GM21786 (cell line): Measurements from ENCODE around the gene SLAMF8.

Experiments
- ATAC-seq: cut with Tn5 transposase; IDR thresholded peaks from one replicate; pipeline ENCODE4 v1.9.1; 2021; ENCODE audit not compliant: unreplicated experiment

SLAMF8 gene

DNA sequence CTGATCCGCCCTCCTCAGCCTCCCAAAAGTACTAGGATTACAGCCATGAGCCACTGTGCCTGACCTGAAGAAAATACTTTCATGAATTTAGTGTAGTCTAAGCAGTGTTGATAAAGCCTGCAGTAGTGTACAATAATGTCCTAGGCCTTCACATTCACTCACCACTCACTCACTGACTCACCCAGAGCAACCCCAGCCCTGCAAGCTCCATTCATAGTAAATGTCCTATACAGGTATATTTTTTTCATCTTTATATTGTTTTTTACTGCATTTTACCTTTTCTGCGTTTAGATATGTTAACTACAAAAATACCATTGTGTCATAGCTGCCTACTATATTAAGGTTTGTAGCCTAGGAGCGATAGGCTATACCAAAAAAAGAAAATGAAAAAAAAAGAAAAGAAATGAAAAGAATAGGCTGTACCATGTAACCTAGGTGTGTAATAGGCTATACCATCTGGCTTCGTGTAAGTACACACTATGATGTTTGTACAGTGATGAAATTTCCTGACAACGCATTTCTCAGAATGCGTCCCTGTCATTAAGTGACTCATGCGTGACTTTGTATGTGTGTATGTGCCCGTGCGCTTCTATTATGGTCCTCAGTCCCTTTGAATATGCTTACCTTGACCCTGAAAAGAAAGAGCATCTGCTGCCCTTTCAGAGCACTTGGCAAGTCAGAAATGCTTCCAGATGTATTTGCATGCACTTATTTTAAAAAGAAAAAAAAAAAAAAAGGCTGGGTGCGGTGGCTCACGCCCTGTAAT is 9.2 kb upstream of the SLAMF8 start:
- ATAC-seq, result no peak

DNA sequence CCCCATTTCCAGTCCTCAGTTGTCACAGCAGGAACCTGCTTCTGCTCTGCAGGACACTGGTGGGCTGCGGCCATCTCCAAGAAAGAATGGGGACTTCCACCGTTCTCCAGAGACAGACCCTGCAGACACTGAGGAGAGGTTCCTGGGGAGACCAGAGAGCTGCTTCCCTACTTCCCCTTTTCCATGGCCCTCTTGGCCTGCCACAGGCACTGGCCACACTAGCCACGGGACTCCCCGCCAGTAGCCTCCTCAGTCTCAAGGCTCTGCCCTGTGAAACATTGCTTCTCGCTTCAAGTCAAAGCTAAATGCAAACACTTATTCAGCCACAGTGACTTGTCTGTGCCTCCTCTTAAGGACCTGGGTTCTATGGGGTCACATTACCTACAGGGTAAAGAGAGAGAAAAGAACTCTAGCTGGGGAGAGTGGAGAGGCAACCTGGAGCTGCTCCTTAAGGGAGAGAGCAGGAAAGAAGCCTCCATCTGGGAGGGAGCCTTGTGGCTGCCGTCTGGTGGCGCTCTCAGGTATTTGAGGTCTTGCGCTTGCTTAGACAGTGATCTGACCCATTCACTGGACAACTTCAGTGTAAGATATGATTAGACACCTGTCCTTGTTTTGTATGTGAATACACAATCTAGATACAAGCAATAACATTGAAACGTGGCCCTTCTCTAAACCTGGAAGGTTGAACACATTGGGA is 5.4 kb upstream of the SLAMF8 start:
- ATAC-seq, result peak; percentile 75

DNA sequence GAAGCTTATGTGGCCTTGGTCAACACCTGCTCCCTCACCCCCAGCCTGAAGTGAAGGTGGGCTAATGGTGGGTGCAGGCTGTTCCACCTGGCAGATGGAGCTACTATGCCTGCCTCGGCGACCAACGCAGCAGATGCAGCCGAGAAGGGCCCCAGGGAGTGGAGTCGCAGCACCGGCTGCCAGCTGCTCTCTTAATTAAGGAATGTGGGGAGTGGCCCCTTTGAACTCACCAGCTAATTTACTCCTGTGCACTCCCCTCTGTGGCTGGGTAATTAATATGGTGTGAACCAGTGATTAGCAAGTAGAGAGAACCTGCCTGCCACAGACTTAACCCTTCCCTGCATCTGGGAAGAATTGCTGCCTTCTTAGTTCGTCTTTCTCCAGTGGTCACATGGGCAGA is 3.3 kb upstream of the SLAMF8 start:
- ATAC-seq, result no peak

DNA sequence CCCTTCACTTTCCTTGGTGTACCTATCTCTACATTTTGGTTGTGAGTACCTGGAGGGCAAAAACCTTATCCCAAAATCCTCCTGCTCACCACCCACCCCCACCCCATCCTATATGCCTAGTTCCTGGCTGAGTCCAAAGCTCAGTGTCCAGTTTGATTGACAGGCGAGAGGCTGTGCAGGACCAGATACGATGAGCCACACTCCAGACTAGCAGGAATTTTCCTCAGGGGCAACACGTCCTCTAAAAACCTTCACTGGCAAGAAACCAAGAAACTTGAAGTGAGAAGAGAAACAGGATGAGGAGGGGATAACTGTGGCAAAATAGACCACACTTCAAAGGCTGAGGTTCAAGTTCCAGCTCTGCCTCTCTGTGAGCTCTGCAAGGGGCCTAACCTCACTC is 1.1 kb upstream of the SLAMF8 start:
- no peak for ATAC-seq

DNA sequence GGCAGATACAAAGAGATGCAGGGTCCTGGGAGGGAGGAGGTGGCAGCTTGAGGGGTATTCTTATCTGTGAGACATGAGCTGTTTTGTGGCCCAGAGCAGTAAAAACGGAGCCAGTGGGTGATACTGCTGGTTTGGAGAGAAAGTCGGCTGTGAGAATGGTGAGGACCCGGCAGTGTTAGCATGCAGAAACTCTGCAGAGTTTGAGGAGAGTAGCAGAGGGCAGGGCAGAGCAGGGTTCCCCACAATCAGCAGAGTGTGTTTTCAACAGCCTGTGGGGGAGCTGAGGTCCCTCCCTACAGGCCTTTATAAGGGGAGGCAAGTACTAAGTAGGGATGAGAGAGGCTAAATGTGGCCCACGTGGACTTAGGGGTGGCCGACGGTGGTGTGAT is 423 bp downstream of the SLAMF8 start:
- no peak for ATAC-seq

DNA sequence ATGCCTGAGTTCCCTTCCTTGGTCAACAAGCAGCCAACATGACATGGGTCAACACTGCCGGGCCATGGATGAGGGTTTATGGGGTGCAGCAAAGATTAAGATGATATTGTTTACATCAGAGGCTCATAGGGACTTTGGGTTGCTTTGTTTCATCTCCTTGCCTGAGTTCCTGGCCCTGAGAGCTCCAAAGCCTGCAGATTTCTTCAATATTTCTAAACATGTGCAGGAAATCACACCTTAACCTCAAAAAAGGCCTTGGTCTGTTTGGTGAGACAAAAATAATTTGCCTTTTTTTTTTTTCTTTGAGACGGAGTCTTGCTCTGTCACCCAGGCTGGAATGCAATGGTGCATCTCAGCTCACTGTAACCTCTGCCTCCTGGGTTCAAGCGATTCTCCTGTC is 876 bp downstream of the SLAMF8 start:
- ATAC-seq, result no peak

DNA sequence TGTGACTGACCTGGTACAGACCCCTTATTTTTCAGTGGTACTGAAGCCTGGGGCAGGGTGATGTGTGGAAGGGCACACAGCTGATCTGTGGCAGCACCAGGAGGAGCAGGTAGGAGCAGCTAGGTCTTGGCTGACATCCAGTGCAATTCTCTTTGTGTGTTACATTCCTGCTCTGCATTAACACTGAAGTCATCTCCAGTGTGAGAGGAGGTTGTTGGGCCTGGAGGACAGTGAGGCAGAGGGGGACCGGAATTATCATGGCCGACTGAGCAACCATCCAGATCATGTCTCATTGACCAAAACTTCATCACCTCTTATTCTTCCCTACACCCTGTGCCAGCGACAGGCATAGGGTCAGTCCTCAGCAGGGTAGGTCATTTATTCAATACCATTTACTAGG is 1.5 kb downstream of the SLAMF8 start:
- no peak for ATAC-seq

DNA sequence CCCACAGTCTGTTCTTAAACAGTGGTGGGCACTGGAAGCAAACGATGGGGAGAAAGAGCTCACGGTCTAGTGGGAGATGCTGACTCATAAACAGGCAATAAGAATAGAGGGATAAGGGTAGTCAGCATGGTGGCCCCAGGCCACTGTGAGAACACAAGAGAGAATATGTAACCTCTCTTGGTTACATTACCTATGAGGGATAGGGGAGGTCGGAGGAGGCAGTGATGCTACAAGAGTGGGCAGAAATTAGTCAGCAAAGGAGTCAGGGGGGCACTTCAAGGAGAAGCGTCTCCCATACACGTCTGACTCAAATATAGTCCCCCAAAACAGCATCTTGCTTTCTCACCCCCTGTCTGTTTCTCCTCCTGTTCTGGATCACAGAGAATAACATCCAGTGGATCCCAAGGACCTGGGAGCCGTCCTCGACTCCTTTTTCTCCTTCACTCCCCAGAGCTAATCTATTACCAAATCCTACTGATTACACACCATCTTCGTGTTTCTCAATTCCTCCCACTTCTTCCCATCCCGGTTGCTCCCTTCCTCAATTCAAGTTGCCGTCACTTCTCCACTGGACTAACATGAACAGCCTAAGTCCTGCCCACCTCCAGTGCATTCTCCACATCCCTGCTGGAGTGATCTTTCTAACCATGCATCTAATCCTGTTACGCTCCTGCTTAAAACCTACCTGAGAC is 2.1 kb downstream of the SLAMF8 start:
- no peak for ATAC-seq

DNA sequence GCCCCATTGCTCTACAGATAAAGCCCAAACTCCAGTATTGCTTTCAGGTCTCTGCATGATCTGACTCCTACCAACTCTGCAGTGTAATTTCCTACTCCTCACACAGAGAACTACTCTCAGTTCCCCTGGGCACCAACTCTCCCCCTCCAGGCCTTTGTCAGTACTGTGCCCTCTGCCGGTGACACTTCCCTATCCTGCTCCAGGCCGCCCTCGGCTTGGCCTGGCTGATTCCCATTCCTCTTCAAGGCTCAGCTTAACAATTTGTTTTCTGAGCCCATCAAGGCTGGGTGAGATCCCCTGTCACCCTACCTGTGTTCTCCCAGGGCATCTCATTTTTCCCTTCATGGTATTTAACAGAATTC is 2.6 kb downstream of the SLAMF8 start:
- peak; percentile 94 for ATAC-seq

DNA sequence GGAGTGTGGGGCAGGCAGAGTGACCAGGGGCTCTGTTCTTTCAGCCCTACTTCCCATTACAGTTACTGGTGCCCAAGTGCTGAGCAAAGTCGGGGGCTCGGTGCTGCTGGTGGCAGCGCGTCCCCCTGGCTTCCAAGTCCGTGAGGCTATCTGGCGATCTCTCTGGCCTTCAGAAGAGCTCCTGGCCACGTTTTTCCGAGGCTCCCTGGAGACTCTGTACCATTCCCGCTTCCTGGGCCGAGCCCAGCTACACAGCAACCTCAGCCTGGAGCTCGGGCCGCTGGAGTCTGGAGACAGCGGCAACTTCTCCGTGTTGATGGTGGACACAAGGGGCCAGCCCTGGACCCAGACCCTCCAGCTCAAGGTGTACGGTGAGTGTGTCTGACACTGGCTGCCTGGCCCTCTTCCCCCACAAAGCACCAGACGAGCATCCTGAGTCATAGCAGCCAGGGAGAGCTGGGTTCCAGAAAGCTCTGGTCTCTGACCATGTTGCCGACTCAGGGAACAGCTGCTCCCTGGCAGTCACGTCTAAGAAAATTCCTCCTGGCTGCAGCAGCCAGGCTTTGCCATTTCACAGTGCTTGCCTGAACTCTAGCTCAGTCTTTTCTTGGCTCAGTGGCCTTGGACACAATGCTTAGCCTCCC is 3.3 kb downstream of the SLAMF8 start:
- ATAC-seq, result no peak

DNA sequence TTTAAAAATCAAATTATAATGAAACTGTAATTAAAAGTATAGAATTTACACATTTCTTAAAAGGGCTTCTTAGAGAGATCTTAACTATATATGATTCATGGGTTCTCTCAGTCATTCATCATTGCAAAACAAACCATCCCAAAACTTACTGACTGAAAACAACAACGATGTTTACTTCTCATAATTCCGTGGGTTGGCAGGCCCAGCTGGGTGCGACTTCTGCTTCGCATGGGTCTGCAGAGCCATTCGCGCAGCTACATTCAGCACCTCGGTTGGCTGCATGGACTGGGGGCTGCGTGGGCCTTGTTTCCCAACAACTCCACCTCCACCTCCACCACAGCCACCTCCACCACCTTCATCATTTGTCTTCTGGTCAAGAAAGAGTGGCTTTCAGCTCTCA is 4.0 kb downstream of the SLAMF8 start:
- ATAC-seq, result no peak

DNA sequence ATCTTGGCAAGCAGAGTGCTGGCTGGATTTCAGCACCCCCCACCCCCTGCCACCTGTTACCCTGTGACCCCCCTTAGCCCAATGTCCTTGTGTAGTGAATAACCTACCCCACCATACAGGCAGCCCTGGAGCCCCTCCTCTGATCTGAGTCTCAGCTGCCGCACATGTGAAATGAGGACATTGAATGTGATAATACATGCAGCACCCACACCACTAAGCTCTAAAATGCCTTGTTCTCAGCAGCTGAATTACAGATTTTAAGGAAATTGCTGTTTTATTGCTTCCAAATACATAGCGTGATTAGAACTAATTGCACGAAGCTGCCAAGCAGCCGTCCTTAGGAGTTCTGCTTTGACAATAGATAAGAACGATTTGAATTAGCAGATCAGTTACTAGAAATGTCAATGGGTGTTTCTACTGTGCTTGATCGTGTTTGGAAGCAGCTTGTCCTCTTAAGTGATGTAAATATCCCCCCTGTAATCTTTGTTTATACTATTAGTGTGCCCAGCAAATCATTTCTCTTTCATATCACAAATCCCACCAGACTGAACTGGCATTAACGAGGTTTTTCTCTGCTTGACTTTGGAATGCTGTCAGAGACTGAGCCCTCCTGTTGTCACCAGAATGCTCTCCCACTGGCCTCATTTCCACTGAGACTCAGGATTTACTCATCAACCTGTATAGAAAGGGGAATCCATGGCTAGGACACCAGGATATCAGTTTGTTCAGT is 4.9 kb downstream of the SLAMF8 start:
- ATAC-seq, result no peak

DNA sequence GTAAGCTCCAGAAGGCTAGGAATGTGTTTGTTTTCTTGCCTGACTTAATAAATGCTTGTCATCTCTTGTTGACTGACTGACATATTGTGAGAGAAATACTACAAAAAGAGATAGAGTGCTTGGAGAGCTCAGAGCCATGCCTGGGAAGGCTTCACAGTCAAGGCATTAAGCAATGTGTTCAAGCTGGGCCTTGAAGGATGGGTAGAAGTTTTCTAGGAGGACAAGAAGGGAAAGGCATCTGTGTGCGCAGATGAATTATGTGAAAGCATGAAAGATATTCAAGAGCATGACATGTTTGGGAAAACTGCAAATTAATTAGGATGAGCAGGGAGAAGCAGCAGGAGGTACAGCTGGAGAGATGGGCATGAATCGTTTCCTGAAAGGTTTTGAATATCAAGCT is 5.6 kb downstream of the SLAMF8 start:
- ATAC-seq, result no peak

DNA sequence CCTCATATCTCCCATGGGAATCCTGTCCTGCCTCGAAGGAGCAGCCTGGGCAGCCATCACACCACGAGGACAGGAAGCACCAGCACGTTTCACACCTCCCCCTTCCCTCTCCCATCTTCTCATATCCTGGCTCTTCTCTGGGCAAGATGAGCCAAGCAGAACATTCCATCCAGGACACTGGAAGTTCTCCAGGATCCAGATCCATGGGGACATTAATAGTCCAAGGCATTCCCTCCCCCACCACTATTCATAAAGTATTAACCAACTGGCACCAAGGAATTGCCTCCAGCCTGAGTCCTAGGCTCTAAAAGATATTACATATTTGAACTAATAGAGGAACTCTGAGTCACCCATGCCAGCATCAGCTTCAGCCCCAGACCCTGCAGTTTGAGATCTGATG is 8.7 kb downstream of the SLAMF8 start:
- no peak for ATAC-seq

DNA sequence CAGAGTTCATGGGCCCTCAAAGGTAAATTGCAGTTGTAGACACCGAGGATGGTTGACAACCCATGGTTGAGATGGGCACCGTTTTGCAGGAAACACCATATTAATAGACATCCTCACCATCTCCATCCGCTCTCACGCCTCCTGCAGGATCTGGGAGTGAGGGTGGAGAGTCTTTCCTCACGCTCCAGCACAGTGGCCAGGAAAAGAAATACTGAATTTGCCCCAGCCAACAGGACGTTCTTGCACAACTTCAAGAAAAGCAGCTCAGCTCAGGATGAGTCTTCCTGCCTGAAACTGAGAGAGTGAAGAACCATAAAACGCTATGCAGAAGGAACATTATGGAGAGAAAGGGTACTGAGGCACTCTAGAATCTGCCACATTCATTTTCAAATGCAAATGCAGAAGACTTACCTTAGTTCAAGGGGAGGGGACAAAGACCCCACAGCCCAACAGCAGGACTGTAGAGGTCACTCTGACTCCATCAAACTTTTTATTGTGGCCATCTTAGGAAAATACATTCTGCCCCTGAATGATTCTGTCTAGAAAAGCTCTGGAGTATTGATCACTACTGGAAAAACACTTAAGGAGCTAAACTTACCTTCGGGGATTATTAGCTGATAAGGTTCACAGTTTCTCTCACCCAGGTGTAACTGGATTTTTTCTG is 9.3 kb downstream of the SLAMF8 start:
- no peak for ATAC-seq

DNA sequence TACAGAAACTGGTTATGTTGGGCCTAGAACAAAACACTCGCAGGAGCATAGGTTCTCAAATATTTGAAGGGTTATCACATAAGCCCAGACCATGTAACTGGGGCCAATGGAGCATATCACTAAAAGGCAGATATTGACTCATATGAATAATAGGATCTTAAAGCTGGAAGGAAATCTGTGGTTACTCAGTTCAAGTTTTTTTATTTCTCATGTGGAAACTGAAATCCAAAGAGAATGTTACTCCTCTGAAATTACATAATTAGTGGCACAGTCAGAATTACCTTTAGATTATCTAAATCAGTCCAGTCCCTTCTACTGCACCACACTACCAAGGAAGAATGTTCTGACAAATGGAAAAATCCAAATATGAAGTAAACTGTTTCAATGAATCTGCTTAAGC is 12.0 kb downstream of the SLAMF8 start:
- peak; percentile 56 for ATAC-seq

DNA sequence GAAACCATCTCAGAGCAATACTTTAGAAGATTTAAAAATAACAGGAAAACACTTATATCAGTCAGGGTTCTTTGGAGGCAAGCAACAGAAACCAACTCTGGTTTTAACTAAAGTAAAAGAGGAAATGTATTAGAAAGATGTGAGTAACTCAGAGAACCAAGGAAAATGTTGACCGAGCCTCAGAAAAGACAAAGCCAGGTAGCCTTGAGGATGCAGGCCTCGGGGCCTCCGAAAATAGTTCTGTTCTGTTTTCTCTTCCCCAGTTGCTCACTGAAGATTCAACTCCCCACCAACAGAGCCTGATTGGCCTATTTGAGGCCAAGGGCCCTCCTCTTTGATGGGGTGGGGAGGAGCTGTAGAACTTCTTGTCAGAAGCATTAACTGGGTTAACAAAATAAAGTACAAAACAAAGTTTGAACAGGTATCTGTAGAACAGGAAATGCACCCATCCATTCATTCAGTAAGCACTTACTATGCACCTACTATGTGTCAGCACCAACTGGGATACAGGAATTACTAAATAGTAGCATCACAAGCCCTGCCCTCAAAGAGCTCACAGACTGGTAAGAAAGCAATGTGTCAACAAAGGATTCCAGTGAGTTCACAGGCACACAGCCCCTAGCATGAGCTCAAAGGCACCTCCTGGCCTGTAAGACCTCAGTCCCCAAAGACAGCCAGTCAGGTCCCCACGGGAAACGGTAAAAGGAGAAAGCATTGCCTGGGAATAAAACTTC is 12.6 kb downstream of the SLAMF8 start:
- ATAC-seq, result peak; percentile 80

DNA sequence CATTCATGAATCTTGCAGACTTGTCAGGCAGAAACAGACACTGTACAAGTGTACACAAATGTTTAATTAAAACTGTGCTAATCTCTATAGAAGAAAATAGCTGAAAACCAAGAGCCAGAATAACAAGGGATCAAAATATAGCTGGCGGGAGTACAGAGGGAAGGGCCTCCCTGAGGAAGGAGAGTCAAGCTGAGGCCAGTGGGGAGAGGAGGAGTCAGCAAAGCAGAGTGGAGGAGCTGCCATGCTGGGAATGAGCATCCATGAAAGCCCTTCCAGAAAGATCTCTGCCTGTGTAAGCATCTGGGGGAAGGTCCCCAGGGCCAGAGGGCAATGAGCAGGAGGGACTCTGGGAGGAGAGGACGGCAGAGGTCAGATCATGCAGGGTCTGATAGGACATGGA is 15.1 kb downstream of the SLAMF8 start:
- ATAC-seq, result no peak

DNA sequence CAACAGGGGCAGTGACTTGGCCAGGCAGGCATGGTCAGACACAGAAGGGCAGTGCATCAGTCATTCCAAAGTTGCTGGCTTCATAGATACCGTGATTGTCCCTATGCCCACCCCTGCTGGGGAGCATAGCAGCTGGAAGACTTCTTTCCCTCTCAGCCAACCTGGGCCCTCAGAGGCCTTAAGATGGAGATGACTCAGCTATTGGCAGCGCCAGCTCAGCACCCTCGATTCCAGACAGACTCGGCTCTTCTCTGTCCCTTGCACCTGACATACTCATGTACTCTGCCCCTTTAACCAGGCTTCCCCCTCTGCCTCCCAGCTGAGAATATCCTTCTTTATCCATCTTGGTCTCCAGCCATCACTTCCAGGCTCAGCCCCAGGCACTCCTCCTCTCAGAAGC is 16.8 kb downstream of the SLAMF8 start:
- ATAC-seq, result no peak
